ENCODE data around the gene B4GALT6.

B4GALT6 gene

GRCh38 chr18:31723639-31723989, 39.2 kb upstream of the B4GALT6 start:
- peaks cover 8% of the 10 kb centered on the region in 2 experiments for H3K27me3 ChIP-seq (ENCODE audit: control insufficient read depth in 1 of 2, insufficient read depth in 1 of 2, low read length in 2 of 2)
- no peaks in the 10 kb centered on the region for H3K36me3 ChIP-seq (ENCODE audit: control insufficient read depth in 1 of 2, insufficient read depth in 2 of 2, low read depth in 1 of 2, low read length in 2 of 2)
- H4K91ac ChIP-seq (ENCODE audit: low read length) = no peak overlapping the region
- DNase-seq = no peak
- peak overlapping the region; percentile 50 for H3K9ac ChIP-seq (ENCODE audit: low read length)
- no peak overlapping the region for H2AK5ac ChIP-seq (ENCODE audit: low read length, severe bottlenecking)
- H2BK5ac ChIP-seq (ENCODE audit: low read depth, low read length, poor library complexity, severe bottlenecking) = no peak overlapping the region
- H2BK120ac ChIP-seq (ENCODE audit: low read depth, low read length) = no peak overlapping the region
- no peaks in the 10 kb centered on the region for H3K9me3 ChIP-seq (ENCODE audit: control insufficient read depth, low read length)
- no peak overlapping the region for H3K27ac ChIP-seq (ENCODE audit: low read length, poor library complexity, severe bottlenecking)
- no peak overlapping the region for H3K14ac ChIP-seq (ENCODE audit: low read length in 2 of 2)
- no peak overlapping the region for H2BK12ac ChIP-seq (ENCODE audit: low read length in 2 of 2)
- no peak overlapping the region for H4K8ac ChIP-seq (ENCODE audit: low read length)
- no peak overlapping the region for H3K18ac ChIP-seq (ENCODE audit: low read depth in 1 of 2, low read length in 2 of 2)
- peak overlapping the region in 1 of 2 experiments; percentile 11 for H3K4me3 ChIP-seq (ENCODE audit: insufficient read depth in 1 of 2, low read depth in 1 of 2, low read length in 2 of 2)
- H3K79me1 ChIP-seq (replicated peaks; ENCODE audit: low read length, poor library complexity, severe bottlenecking) = no peaks in the 10 kb centered on the region
- H3K23ac ChIP-seq (ENCODE audit: low read length in 2 of 2) = no peak overlapping the region
- H3K4me1 ChIP-seq (ENCODE audit: control insufficient read depth, insufficient read depth, low read depth, low read length) = no peaks in the 10 kb centered on the region
- H2AFZ ChIP-seq (ENCODE audit: low read depth, low read length) = no peak overlapping the region
- no peak overlapping the region for H3K4ac ChIP-seq (ENCODE audit: low read depth in 1 of 2, low read length in 2 of 2)
- no peak overlapping the region for H3K4me2 ChIP-seq (ENCODE audit: low read length, poor library complexity, severe bottlenecking)
- no peak overlapping the region for H2BK15ac ChIP-seq (ENCODE audit: low read depth, poor library complexity, severe bottlenecking)
- WGBS = 97% methylated on average over 4 of the region's 7 CpGs

- 23% methylated on average over 6 of the region's 7 CpGs for WGBS
- H3K79me1 ChIP-seq (replicated peaks; ENCODE audit: low read length, poor library complexity, severe bottlenecking) = no peaks in the 10 kb centered on the region
These were observed 38.1 kb upstream of the B4GALT6 start for GRCh38 chr18:31722369-31722957.

GRCh38 chr18:31721601-31722000, 37.2 kb upstream of the B4GALT6 start:
- no peak overlapping the region for H2BK12ac ChIP-seq (ENCODE audit: low read length in 2 of 2)
- H2AFZ ChIP-seq (ENCODE audit: low read depth, low read length) = no peak overlapping the region
- no peak overlapping the region for H3K18ac ChIP-seq (ENCODE audit: low read depth in 1 of 2, low read length in 2 of 2)
- H3K4ac ChIP-seq (ENCODE audit: low read depth in 1 of 2, low read length in 2 of 2) = no peak overlapping the region
- WGBS = 95% methylated on average over 2 of the region's 3 CpGs
- no peak overlapping the region for H2AK5ac ChIP-seq (ENCODE audit: low read length, severe bottlenecking)
- H3K4me1 ChIP-seq (ENCODE audit: control insufficient read depth, insufficient read depth, low read depth, low read length) = no peaks in the 10 kb centered on the region
- no peaks in the 10 kb centered on the region for H3K9me3 ChIP-seq (ENCODE audit: control insufficient read depth, low read length)
- H4K8ac ChIP-seq (ENCODE audit: low read length) = no peak overlapping the region
- peaks cover 0 to 8% of the 10 kb centered on the region in 2 experiments for H3K27me3 ChIP-seq (ENCODE audit: control insufficient read depth in 1 of 2, insufficient read depth in 1 of 2, low read length in 2 of 2)
- no peak overlapping the region for H2BK5ac ChIP-seq (ENCODE audit: low read depth, low read length, poor library complexity, severe bottlenecking)
- no peak overlapping the region for H4K91ac ChIP-seq (ENCODE audit: low read length)
- H3K79me1 ChIP-seq (replicated peaks; ENCODE audit: low read length, poor library complexity, severe bottlenecking) = no peaks in the 10 kb centered on the region
- H3K27ac ChIP-seq (ENCODE audit: low read length, poor library complexity, severe bottlenecking) = no peak overlapping the region
- no peak overlapping the region for H3K14ac ChIP-seq (ENCODE audit: low read length in 2 of 2)
- no peak overlapping the region for H2BK120ac ChIP-seq (ENCODE audit: low read depth, low read length)
- H3K4me2 ChIP-seq (ENCODE audit: low read length, poor library complexity, severe bottlenecking) = no peak overlapping the region
- H3K9ac ChIP-seq (ENCODE audit: low read length) = no peak overlapping the region
- H3K23ac ChIP-seq (ENCODE audit: low read length in 2 of 2) = no peak overlapping the region
- no peaks in the 10 kb centered on the region for H3K36me3 ChIP-seq (ENCODE audit: control insufficient read depth in 1 of 2, insufficient read depth in 2 of 2, low read depth in 1 of 2, low read length in 2 of 2)
- no peak overlapping the region for H3K4me3 ChIP-seq (ENCODE audit: insufficient read depth in 1 of 2, low read depth in 1 of 2, low read length in 2 of 2)
- H2BK15ac ChIP-seq (ENCODE audit: low read depth, poor library complexity, severe bottlenecking) = no peak overlapping the region
- DNase-seq = no peak

More at GRCh38 chr18:31722369-31722957, 38.1 kb upstream of the B4GALT6 start:
- Histone ChIP-seq H3K4me3 (ENCODE audit: insufficient read depth in 1 of 2, low read depth in 1 of 2, low read length in 2 of 2) (no peak overlapping the region), H3K18ac (ENCODE audit: low read depth in 1 of 2, low read length in 2 of 2) (no peak overlapping the region), H2AK5ac (ENCODE audit: low read length, severe bottlenecking) (no peak overlapping the region), H3K4me2 (ENCODE audit: low read length, poor library complexity, severe bottlenecking) (no peak overlapping the region), H3K4me1 (ENCODE audit: control insufficient read depth, insufficient read depth, low read depth, low read length) (no peaks in the 10 kb centered on the region), H2BK5ac (ENCODE audit: low read depth, low read length, poor library complexity, severe bottlenecking) (no peak overlapping the region), H3K27ac (ENCODE audit: low read length, poor library complexity, severe bottlenecking) (no peak overlapping the region), H3K9ac (ENCODE audit: low read length) (no peak overlapping the region), H3K23ac (ENCODE audit: low read length in 2 of 2) (no peak overlapping the region), H3K27me3 (ENCODE audit: control insufficient read depth in 1 of 2, insufficient read depth in 1 of 2, low read length in 2 of 2) (peaks cover 6 to 8% of the 10 kb centered on the region in 2 experiments), H3K36me3 (ENCODE audit: control insufficient read depth in 1 of 2, insufficient read depth in 2 of 2, low read depth in 1 of 2, low read length in 2 of 2) (no peaks in the 10 kb centered on the region), H2BK15ac (ENCODE audit: low read depth, poor library complexity, severe bottlenecking) (no peak overlapping the region), H4K8ac (ENCODE audit: low read length) (no peak overlapping the region), H3K14ac (ENCODE audit: low read length in 2 of 2) (no peak overlapping the region), H2AFZ (ENCODE audit: low read depth, low read length) (no peak overlapping the region), H2BK120ac (ENCODE audit: low read depth, low read length) (no peak overlapping the region), H3K9me3 (ENCODE audit: control insufficient read depth, low read length) (no peaks in the 10 kb centered on the region), H2BK12ac (ENCODE audit: low read length in 2 of 2) (no peak overlapping the region), H3K4ac (ENCODE audit: low read depth in 1 of 2, low read length in 2 of 2) (no peak overlapping the region), H4K91ac (ENCODE audit: low read length) (no peak overlapping the region)
- peak; percentile 79 for DNase-seq

GRCh38 chr18:31720867-31721266, 36.5 kb upstream of the B4GALT6 start:
- H2BK5ac ChIP-seq (ENCODE audit: low read depth, low read length, poor library complexity, severe bottlenecking) = no peak overlapping the region
- WGBS = 75% methylated on average over 7 of the region's 7 CpGs
- H3K9me3 ChIP-seq (ENCODE audit: control insufficient read depth, low read length) = no peaks in the 10 kb centered on the region
- no peak overlapping the region for H3K27ac ChIP-seq (ENCODE audit: low read length, poor library complexity, severe bottlenecking)
- H2AK5ac ChIP-seq (ENCODE audit: low read length, severe bottlenecking) = no peak overlapping the region
- DNase-seq = peak; percentile 6
- H2BK15ac ChIP-seq (ENCODE audit: low read depth, poor library complexity, severe bottlenecking) = no peak overlapping the region
- no peak overlapping the region for H4K8ac ChIP-seq (ENCODE audit: low read length)
- H3K4me3 ChIP-seq (ENCODE audit: insufficient read depth in 1 of 2, low read depth in 1 of 2, low read length in 2 of 2) = no peak overlapping the region
- no peaks in the 10 kb centered on the region for H3K36me3 ChIP-seq (ENCODE audit: control insufficient read depth in 1 of 2, insufficient read depth in 2 of 2, low read depth in 1 of 2, low read length in 2 of 2)
- no peaks in the 10 kb centered on the region for H3K4me1 ChIP-seq (ENCODE audit: control insufficient read depth, insufficient read depth, low read depth, low read length)
- H3K27me3 ChIP-seq (ENCODE audit: control insufficient read depth in 1 of 2, insufficient read depth in 1 of 2, low read length in 2 of 2) = peaks cover 0 to 8% of the 10 kb centered on the region in 2 experiments
- H2AFZ ChIP-seq (ENCODE audit: low read depth, low read length) = no peak overlapping the region
- no peak overlapping the region for H4K91ac ChIP-seq (ENCODE audit: low read length)
- no peak overlapping the region for H3K23ac ChIP-seq (ENCODE audit: low read length in 2 of 2)
- no peak overlapping the region for H3K4ac ChIP-seq (ENCODE audit: low read depth in 1 of 2, low read length in 2 of 2)
- H3K9ac ChIP-seq (ENCODE audit: low read length) = no peak overlapping the region
- no peak overlapping the region for H3K14ac ChIP-seq (ENCODE audit: low read length in 2 of 2)
- no peaks in the 10 kb centered on the region for H3K79me1 ChIP-seq (replicated peaks; ENCODE audit: low read length, poor library complexity, severe bottlenecking)
- no peak overlapping the region for H2BK12ac ChIP-seq (ENCODE audit: low read length in 2 of 2)
- H2BK120ac ChIP-seq (ENCODE audit: low read depth, low read length) = no peak overlapping the region
- no peak overlapping the region for H3K18ac ChIP-seq (ENCODE audit: low read depth in 1 of 2, low read length in 2 of 2)
- H3K4me2 ChIP-seq (ENCODE audit: low read length, poor library complexity, severe bottlenecking) = no peak overlapping the region
